ENCODE measurements around the gene TLR2. TPM values are rescaled to one million over a fixed set of nuclear protein-coding genes. Genes with fewer than 3 reads are reported as not detected.

Gene TLR2
- under 1 TPM; 0.23 TPM for total RNA-seq

- ChIA-PET POLR2A (no interaction called here), CTCF (interaction anchor here (0.9 kb wide), 1 partner anchor 10 kb away, joined by 3 read pairs; no protein-coding TSS in a partner anchor)
These were observed at the start of gene TLR2 for GRCh38 chr4:153684182-153684970. TSS of gene TLR2 (plus strand) at chr4:153684280. CDS start at chr4:153702908, 18,628 bp downstream.

DNA sequence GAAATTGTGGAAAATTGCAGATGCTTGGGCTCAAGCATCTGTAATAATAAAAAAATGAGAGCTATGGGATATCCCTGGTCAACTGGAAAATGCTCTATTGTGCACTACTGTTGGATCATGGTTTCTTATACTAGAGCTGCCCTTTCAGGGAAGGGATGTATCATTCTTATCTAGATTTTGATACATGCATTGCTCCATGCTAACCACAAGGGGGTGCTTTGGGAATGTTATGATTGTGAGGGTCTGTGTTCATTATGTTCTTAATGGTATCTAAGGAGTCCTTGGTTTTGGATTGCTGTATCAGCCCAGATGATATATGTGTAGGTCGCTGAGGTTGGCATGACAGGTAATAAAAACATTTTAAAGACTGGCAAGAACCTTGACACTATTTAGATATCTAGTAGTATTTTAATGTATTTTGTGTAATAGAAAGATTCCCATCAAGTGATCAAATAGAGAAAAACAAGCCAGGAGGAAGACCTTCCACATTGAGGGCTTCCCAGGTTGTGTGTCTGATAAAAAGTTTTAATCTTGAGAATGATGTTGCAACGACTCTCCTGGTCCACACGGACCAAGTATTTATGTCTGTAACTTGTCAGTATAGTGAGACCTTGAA lies 49.2 kb upstream of the TLR2 start:
- ChIA-PET CTCF (interaction anchor here (1.0 to 1.2 kb wide), 2 partner anchors 18 to 115 kb away, joined by 4 to 5 read pairs; no protein-coding TSS in a partner anchor), POLR2A (no interaction called here)

- CTCF ChIA-PET: interaction anchor here (1.2 kb wide), 1 partner anchor 114 kb away, joined by 5 read pairs; no protein-coding TSS in a partner anchor
- POLR2A ChIA-PET: no interaction called here
These were observed 48.2 kb upstream of the TLR2 start for GRCh38 chr4:153635846-153636245.

DNA sequence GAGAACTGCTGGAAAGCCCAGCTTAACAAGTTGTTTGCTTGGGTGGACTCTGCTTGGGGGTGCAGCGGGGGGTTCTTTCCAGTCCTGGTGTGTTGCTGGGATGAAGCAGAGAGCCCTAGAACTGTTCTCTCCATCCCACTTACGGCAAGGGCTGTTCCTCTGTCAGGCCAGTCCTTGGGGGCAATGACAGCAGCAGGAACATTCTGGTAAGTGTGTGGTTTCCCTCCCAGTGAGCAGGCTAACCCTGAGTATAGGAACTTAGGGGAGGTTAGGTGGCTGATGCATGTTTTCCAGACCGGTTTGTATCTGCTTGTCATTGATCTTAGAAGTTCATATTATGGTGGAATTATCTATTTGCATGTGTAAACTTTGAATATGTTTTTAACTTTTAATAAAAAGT lies 46.9 kb upstream of the TLR2 start:
- ChIA-PET CTCF (interaction anchor here (0.7 kb wide), 1 partner anchor 9 kb away, joined by 3 read pairs; no protein-coding TSS in a partner anchor), POLR2A (no interaction called here)

GRCh38 chr4:153638011-153638410 lies 46.1 kb upstream of the TLR2 start:
- CTCF ChIA-PET: no interaction called here
- POLR2A ChIA-PET: no interaction called here

DNA sequence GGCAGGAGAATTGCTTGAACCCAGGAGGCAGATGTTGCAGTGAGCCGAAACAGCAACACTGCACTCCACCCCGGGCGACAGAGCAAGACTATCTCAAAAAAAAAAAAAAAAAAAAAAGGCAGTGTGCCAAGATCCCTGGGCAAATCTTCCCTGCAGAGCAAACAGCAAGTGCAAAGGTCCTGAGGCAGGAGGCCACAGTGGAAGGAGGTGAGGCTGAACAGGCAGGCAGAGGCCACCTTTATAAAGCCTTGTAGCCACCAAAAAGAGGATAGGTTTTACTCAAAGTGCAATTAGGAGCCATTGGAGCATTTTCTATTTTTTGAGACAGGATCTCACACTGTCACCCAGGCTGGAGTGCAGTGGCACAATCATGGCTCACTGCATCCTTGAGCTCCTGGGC lies 45.1 kb upstream of the TLR2 start:
- POLR2A ChIA-PET: no interaction called here
- CTCF ChIA-PET: interaction anchor here (0.7 kb wide), 1 partner anchor 762 kb away, joined by 3 read pairs; no protein-coding TSS in a partner anchor

GRCh38 chr4:153639833-153640802 lies 44.0 kb upstream of the TLR2 start:
- ChIA-PET POLR2A (no interaction called here), CTCF (interaction anchor here (0.6 kb wide), 1 partner anchor 63 kb away, joined by 3 read pairs; no protein-coding TSS in a partner anchor)

GRCh38 chr4:153641532-153641931 lies 42.5 kb upstream of the TLR2 start:
- POLR2A ChIA-PET: no interaction called here
- CTCF ChIA-PET: no interaction called here

GRCh38 chr4:153643406-153644383 lies 40.4 kb upstream of the TLR2 start:
- POLR2A ChIA-PET: interaction anchor here (1.1 kb wide), 1 partner anchor 211 kb away, joined by 4 read pairs; no protein-coding TSS in a partner anchor
- CTCF ChIA-PET: interaction anchor here (0.9 to 1.8 kb wide), 9 partner anchors 12 to 559 kb away, joined by 3 to 7 read pairs (median 4); partner anchors contain the start of gene MND1

- CTCF ChIA-PET: interaction anchor here (1.1 to 1.7 kb wide), 2 partner anchors 79 to 104 kb away, joined by 3 to 6 read pairs; no protein-coding TSS in a partner anchor
- POLR2A ChIA-PET: no interaction called here
These were observed 38.9 kb upstream of the TLR2 start for GRCh38 chr4:153645183-153645582.

GRCh38 chr4:153646261-153646660 lies 37.8 kb upstream of the TLR2 start:
- ChIA-PET POLR2A (no interaction called here), CTCF (interaction anchor here (0.6 kb wide), 1 partner anchor 9 kb away, joined by 3 read pairs; no protein-coding TSS in a partner anchor)

DNA sequence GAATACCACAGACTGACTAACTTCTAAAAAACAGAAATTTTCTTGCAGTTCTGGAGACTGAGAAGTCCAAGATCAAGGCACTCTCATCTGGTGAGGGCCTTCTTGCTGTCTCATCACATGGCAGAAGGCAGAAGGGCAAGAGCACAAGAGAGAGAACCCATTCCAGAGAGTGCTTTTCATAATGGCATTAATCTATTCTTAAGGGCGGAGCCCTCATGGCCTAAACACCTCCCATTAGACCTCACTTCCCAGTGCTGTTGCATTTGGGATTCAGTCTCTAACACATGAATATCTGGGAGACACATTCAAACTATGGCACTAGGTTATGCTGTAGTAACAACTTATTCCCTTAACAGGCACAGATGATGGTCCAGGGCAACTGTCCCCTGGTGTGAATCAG lies 37.1 kb upstream of the TLR2 start:
- CTCF ChIA-PET: interaction anchor here (0.6 kb wide), 1 partner anchor 10 kb away, joined by 3 read pairs; no protein-coding TSS in a partner anchor
- POLR2A ChIA-PET: no interaction called here

DNA sequence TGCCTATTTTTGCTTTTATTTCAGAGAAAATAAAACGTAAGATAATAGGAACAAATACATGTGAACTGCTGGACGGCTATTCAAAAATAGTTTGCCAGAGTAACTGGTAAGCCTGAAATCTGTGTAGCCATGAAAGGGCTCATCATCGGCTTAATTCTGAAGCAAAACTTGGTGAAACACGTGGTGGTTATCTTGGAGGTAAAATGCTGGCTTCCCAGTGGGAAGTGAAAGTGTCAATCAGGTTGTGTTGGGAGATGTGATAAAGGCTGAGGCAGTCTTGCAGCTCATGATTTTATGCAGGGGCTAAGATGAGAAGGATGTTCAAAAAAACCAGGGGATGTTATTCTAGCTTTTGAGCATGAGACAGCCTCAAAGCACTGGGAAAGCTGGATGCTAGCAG lies 36.1 kb upstream of the TLR2 start:
- ChIA-PET CTCF (interaction anchor here (0.9 kb wide), 1 partner anchor 102 kb away, joined by 3 read pairs; no protein-coding TSS in a partner anchor), POLR2A (interaction anchor here (0.5 kb wide), 1 partner anchor 211 kb away, joined by 3 read pairs; no protein-coding TSS in a partner anchor)

- POLR2A ChIA-PET: no interaction called here
These were observed 34.5 kb upstream of the TLR2 start for GRCh38 chr4:153649572-153649991.

DNA sequence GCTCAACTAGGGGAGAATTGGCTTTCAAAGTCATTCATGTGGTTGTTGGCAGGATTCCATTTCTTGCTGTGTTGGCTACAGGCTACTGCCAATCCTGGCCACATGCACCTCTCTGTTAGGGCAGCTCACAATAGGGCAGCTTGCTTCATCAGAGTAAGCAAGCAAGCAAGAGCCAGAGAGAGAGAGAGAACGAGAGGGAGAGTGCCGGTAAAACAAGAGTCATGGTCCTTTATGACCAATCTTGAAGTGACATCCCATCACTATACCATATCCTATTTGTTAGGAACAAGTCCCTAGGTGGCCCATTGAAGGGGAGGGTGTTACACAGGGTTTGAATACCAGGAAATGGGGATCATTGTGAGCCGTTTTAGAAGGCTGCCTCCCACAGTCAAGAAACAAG lies 33.0 kb upstream of the TLR2 start:
- POLR2A ChIA-PET: no interaction called here
- CTCF ChIA-PET: no interaction called here

More at GRCh38 chr4:153649572-153649991, 34.5 kb upstream of the TLR2 start:
- CTCF ChIA-PET: interaction anchor here (0.9 to 1.3 kb wide), 2 partner anchors 17 to 305 kb away, joined by 3 read pairs; partner anchors contain the start of gene MND1

- ChIA-PET CTCF (no interaction called here), POLR2A (no interaction called here)
These were observed 32.5 kb upstream of the TLR2 start for GRCh38 chr4:153651587-153651986.

DNA sequence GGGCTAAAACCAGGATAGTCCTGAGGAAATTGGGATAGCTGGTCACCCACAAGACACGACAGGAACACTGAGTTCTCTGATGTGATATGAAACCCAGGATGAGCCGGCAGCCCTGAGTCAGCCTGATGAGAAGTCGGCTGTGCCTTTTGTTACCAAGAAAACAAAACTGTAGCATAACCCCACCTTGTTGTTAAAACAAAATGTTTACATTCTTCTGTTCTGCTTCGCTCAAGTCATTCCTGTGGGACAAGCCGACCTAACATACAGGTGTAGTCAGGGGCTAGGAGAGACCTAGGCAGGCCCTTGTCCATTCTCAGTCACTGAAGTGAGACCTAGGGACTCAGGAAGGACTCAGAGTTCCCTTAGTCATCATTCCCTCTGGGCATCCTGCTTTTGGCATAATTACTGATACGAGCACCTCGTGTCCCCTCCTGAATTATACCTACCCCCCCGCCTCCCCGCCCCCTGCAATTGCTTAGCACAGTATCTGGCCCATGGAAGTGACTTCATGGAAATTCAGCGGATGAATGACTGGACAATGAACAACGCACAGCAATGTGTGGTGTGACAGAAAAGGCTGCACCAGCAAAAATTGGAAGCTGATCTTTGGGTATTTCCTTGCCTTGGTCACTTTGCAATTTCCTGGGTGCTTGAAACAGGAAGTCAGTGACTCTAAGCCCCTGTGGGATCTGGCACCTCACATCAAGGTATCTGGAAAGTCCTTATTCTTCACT lies 31.9 kb upstream of the TLR2 start:
- ChIA-PET POLR2A (no interaction called here), CTCF (no interaction called here)
